ENCODE results near the gene HNRNPLL.

HNRNPLL gene

DNA sequence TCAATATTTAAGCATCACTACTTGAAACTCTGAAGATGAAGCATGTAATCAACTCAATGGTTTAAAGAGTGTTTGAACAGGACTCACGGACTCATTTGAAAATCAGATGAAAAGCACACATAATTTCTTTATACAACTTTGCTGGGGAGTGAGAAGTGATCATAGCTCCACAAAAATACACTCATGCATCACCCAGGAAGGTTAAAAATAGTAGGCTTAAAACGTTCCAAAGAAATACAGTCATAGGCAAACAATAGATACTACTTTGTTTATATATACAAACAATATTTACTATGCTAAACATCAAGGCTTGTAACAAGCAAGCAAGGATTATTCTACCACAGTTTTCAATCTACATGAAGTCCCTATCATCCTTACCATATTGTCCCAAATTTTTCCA, 11.6 kb downstream of the HNRNPLL start:
- DNase-seq, result no peak

DNA sequence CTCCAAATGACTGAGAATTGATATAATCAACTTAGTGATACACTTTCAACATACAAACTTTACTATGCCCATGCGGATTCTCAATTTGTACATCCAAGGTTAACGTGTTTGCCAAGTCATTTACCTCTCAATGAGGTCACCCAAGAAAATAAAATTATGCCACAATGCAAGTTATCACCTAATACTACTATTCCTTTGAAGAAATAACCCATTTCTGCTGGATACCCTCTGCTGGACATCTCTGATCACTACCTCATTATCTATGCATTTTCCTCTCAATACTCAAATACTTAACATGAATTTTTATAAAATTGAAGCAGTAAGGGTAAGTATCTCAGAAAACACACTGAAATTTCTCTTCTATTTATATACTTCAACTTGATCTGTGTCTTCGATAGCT, 12.7 kb downstream of the HNRNPLL start:
- no peak for DNase-seq

DNA sequence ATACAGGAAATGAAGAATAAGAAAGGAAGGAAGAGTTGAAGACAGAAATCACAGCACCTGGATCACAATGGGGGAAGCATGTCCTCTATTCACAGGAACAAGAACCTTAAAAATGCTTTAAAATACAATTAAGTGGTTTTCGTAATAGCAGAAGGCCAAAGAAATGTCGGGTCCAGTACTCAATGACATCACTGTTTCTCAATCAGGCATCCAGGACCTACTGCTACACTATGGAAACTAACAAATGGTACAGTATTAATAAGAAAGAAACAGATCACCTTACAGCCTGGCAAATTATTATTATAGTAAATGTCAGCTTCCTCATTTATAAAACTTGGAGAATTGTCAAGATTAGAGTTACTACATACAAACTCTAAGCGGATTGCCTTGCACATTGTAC, 15.8 kb downstream of the HNRNPLL start:
- DNase-seq, result no peak

DNA sequence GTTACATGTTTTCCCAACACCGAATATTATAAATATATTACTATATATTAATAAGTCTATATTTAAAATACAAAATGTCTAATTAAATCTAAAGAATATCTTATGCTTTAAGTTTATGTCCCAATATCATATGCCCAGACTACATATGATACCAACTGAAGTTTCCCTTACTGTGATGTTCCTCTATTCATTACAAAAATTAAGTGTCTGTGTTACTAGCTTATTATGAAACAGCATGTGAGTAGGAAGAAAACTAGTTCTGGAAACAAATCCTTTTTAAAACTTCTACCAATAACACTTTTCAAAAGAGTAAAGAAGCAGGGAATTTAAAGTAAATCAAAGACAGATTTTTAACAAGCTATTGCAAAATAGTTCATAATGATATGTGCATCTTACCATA, 17.8 kb downstream of the HNRNPLL start:
- DNase-seq, result no peak

DNA sequence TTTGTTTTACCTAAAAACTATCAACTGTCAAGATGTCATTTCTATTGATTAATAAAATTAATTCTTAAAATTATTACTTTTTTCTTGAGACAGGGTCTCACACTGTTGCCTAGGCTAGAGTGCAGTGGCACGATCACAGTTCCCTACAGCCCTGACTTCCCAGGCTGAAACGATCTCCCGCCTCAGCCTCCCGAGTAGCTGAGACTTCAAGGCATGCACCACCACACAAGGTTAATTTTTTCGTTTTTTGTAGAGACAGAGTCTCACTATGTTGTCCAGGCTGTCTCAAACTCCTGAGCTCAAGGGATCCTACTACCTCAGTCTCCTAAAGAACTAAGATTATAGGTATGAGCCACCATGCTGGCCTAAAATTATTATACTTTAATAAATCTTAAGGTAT, 18.7 kb downstream of the HNRNPLL start:
- DNase-seq, result no peak

DNA sequence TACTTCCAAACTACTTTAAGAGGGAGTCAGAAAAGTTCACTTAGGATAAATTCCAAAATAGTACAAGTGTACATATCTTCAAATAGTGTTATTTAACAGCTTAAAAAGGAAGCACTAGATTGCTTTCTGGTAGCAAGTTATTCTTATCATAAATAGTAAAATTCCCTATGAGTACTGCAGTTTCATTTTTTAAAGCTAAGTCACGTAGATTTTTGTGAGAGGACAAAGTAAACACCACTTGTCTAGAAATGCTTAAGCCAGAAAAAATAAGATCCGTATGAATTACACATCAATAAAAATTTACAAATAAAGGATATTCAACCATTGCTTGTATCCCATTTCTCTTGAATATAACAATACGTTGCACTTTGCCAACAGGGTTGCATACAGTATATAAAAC, 19.2 kb downstream of the HNRNPLL start:
- DNase-seq, result no peak

DNA sequence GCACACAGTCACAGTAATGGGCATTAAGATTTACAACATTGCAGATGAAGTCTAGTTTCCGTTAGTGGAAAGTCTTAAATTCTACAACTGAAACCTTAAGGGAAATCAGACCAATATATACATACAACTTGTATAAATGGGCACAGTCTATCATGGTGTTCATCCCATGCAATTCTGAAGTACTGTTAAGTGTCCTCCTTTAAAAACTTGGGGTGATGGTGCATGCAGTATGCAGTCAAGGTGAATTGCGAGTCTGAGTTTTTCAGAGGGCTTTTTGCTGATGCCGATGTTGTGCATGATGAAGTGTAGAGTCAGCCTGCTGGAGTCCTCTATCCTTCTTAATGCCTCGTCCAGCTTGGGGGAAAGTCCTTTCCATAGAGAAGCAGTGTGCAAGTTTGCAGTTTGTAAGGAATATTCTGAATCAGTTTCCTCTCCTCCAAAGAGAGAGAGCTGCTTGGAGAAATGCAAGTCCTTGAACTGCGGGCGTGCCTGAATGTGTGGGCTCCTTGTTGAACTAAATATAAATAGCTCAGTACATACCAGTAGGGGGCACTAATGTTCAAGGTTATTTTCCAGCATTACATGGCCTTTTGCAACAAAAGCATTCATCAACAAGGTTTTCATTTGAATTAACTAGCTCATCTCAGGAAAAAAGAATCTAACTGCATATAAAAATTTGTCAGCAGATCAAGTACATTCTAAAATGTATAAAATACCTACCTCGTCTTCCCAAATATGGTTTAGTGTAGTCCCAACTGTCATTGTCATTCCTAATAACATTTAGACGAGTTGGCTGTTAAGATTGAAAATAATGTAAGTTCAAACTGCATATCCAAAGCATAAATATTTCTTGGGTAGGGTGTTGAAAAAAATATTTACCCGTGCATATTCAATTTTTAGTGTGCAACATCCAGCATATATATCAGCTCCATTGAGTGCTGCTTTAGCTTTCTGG, 21.3 kb downstream of the HNRNPLL start:
- peak; percentile 45 for DNase-seq

DNA sequence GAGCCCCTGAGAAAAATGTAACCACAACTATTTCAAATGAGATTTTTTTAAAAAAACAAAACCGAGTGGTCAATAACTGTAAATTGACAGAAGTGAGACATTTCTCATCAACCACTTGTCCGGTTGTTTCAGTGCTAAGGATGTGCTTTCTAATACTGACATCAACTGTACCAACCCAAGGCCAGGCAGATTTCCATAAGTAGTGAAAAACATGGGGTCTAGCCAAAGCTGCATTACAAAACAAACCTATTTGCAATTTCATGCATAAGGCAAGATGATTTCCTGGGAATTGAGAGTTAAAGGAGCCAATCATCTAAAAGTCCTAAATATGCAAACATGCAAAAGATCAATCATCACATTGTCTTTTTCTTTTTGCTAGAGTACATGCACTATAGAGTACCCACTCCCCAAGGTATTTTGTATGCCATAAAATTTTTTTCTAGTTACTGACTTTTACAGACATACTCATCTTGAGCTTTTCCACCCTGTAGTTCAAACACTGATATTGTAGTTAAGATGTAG, 22.6 kb downstream of the HNRNPLL start:
- DNase-seq, result no peak

DNA sequence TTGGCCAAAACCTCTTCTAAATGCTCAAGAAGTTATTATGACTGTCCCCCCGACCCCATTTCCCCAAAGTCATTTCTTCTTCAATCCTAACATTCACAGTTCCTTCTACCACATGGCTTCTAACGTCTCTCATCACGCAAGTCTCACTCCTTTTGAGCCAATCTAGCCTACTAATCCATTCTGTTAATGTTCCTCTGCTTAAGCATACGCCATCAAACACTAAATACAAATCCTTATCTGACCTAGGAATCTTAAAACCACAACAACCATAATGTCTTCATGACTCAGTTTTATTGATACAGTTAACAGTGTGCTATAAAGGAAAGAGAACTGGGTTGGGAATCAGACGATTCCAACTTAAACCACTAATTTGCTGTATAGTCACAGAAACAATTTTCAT, 23.9 kb downstream of the HNRNPLL start:
- DNase-seq, result no peak

DNA sequence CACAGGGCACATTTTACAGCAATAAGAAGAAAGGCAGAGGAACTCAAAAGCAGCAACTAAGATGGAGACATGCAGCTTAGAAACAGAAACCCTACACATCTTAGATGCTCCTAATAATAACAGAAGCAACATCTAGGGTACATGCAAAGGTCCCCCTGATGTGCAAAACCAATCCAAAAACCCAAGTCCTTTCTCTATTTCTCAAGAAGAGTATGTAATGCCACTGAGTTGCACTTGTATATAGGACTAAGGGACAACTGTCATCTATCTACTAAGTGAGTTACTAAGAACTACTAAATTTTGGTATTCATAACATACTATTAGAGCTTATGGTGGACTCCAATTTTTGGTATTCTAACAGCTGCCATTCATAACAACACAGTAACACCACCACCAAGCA, 28.4 kb downstream of the HNRNPLL start:
- DNase-seq, result no peak

DNA sequence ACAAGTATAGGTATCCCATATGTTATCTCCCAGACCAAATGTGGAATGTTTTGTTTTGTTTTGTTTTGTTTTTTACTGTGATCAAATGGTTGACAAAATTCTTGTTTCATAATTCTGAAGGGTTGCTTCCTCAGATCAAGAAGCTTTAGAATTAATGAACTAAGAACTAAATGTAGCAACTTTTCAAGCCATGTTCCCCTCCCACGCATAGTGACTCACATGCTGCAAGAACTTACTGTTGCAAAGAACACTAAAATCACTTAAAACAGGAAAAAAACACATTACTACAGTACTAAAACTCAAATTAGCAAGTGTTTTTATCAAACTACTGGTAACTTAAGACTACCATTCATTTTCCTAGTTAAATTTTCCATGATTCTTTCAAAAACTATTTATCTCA, 30.6 kb downstream of the HNRNPLL start:
- DNase-seq, result no peak

DNA sequence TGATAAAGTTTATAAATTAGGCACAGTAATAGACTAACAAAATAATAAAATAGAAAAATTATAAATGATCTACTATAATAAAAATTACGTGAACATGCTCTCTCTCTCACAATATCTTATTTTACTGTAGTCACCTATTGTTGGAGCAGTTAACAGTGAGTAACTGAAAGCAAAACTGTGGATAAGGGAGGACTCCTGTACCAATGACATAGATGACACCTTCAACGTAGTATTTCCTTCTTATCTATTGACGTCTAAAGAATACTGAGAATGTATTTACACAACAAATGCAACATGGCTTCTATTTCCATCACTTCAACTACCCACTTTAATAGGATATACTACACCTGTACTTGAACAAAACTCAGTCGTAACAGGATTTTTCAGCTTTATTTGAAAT, 31.5 kb downstream of the HNRNPLL start:
- no peak for DNase-seq

DNA sequence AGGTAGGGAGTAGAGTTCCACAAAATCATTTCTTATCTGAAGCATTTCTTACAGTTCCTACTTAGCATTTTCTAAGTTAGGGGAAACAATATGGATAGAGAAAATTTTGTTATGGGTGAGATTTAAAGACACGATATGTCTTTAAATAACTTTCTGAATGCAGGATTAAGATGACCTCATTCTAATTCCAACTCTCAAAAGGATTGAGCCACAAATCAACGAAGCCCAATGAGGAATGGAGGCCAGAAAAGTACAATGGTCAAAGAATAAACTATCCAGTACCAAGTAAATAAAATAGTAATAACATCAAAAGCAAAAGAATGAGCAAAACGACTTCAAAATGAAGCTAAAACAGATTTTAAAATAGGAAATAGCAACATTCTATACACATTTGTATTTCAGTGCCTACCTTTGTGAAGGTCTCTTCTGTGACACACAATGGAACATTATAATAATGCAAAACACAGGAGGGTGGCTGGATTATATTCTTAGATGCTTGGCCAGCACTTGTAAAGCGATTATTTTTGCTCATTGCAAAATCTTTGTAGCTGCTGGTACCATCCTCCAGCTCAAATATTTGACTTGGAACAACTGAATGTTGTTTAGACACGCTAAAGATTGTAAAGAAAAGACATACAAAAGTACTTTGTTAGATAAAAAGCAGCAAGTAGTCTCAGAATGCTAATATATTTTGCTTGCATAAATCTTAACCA, 33.8 kb downstream of the HNRNPLL start:
- DNase-seq, result no peak

DNA sequence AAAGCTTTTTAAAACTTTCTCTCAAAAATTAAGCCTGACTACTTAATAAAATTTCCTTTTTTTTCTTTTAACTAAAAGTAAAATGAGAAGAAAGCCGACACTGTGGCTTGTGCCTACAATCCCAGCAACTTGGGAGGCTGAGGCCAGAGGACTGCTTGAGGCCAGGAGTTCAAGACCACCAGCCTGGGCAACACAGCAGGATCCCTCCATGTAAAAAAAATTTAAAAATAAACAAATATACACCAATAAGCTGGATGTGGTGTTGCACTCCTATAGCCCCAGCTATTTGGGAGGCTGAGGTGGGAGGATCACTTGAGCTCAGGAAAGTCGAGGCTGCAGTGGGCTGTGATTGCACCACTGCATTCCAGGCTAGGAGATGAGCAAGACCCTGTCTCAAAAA, 37.4 kb downstream of the HNRNPLL start:
- no peak for DNase-seq

DNA sequence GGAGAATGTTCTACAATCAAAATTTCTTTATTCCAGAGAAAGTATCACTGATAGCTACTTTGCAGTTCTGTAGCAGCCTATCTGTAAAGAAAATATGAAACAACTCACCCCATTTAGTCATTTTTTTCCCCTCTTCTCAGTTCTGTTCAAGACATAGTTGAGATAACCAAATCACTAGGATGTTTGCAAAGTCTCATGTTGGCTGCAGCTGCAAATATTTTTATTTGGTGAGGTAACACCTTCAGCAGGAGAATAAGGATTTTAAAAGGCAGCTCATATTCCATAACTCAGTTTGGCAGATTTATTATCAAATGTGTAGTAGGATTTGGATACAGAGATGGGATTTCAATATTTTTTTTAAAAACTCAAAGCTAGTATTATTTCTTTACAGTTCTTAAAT, 41.0 kb downstream of the HNRNPLL start:
- DNase-seq, result no peak

DNA sequence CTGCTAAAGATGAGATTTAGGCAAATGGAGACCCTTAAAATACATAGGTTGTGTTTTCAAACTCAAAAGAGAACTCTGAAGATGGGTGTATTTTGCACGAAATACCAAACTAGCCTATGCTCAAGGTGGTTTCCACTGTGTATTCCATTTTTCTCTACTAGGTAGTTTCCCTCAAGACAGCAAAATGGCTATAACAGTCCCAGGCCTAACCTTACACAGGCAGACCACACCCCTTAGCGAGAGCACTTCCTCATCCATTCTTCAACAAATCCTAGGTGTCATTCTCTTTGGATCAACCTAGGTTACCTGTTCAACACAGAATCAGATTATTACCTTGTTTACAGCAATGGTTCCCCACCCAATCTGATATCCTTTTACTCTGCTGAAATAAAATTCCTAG, 42.6 kb downstream of the HNRNPLL start:
- no peak for DNase-seq

DNA sequence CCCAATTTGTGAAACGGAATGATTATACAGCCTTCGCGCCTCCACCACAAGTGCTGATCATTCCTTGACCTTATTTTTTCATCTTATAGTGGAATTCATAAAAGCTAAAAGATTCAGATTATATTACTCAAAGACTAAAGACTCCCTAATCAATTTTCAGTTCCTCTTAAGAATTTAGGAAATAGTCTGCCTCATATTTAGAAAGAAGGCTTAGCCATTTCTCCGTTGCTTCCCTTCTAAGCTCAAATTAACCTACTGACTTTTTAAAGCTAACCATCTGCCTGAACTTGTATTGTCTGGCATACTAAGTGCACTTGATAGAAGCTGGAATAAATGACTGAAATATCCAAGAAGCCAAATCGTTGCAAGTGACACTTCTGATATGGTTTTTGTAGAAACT, 44.7 kb downstream of the HNRNPLL start:
- no peak for DNase-seq

DNA sequence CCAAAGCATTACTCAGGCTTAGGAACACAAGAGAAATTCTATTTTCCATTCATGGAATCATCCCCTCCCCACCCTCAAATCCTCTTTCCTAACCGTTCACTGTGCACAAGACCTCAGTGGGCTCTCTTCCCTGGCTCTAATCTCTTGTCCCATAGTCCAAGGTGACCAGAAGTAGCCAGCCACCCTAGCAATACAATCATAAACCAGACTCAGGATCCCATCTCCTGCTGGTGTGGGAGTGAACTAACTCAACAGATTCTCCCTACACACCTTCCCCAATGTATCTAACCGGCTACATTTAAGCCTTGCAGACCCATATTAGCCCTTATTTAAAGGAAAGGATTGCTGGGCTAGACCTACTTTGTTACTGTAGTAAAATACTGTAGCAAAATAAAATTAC, 45.5 kb downstream of the HNRNPLL start:
- DNase-seq, result no peak

DNA sequence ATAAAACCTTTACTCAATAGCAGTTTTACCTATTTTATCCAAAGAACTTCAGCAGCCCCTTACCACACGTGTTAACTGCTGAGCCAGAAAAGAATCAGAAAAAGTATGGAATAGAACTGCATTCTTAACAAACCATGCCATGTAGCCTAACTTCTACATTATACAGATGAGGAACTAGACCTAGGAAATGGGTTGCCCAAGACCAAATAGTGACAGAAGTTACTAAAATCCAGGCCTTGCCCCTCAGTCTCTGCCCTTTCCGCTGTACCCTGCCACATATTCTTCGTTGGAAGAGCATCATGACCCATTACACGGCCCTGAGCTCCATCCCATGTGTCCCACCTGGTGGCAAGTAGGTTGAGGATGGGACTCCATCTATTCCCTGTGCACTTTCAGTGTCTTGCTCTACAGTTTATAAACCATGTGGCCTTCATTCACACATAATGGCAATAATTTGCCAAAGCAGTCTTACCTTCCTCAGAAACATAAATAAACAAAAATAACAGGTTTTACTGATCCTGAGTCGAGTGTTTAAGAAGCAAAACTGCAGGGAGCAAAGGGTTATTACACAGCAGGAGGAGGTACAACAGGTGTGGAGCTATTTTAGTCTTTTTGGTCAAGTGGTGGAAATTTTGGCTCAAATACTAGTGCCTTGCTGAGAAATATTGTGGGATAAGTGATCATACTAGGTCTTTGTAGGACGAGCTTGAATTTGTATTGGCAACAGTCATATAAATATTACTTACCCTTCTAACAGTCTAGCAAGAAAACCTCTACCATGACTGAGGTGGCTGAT, 46.5 kb downstream of the HNRNPLL start:
- no peak for DNase-seq

DNA sequence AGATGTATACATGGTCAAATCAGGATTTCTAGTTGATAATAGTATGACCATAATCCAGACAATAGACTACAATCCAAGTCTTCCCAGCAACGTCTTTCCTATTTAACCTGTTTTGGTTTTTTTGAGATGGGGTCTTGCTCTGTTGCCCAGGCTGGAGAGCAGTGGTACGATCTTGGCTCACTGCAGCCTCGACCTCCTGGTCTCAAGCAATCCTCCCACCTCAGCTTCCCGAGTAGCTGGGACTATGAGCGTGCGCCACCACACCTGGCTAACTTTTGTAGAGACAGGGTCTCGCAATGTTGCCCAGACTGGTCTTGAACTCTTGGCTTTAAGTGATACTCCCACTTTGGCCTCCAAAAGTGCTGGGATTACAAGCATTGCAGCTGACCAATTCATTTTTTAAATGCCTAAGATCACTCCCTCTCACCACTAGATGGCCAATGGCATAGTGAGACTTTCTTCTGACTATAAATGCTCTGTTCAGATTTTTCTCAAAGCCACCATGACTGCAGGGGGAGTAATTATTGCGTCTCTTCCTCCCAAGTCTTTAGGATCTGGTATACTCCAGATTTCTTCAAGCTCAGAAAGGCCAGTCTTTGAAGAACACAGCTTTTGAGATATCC, 47.6 kb downstream of the HNRNPLL start:
- DNase-seq, result no peak

DNA sequence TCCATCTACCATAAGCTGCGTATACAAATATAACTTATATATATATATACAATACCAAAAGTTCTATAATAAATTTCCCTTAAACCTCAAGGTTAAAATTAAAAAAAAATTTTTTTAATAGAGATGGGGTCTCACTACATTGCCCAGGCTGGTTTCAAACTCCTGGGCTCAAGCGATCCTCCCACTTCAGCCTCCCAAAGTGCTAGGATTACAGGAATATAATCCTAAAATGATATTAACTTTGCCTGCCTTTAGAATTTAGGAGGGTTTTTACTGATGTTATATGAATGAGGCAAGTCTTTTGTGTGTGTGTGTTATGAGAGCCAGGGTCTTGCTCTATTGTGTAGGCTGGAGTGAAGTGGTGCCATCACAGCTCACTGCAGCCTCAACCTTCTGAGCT, 49.2 kb downstream of the HNRNPLL start:
- DNase-seq, result no peak

DNA sequence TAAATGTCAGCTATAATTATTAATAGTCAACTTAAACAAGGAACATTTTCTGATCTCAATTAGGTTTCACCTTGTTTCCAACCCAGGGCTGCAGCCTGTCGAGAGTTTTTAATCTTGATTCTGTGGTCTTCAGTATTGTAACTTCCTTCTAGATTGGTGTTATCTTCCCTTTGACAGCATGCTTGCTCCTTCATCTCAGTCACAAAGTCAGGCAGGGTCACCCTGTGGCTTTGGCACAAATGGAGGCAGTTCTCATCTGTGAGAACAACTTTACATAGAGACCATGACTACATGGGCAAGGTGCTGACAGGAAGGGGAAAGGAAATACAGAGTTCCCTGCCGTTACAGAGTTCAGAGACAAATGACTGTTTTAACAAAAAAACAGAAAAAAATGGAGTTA, 50.5 kb downstream of the HNRNPLL start:
- no peak for DNase-seq

DNA sequence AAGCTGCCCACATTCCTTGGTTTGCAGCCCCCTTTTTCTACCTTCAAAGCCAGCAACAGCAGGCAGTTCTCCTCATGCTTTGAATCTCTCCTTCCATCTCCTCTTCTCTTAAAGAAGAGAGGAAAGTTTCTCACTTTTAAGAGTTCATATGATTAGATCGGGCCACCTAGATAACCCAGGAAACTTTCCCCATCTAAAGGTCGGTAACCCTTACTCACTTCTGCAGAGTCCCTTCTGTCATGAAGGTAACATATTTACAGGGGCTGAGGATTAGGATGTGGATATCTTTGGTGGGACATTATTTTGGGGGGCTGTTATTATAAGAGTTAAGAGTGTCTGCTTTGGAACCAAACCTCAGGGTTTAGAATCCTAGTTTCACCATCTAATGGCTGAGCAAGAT, 51.0 kb downstream of the HNRNPLL start:
- DNase-seq, result no peak

Measured in activated gamma-delta T cell treated with Interleukin-2 at 50 U/mL for 16 hours (primary cell).